H1 (cell line): ENCODE measurements around the gene ALOX12. TPM values are rescaled to one million over a fixed set of nuclear protein-coding genes. Genes with fewer than 3 reads are reported as not detected.

Experiments
- CTCF ChIA-PET: fragments of 300-600 bp; sonication (Branson Sonifier 250); formaldehyde crosslinking; loops from one replicate; lab custom pipeline; 2021; ENCODE audit not compliant: partially characterized antibody; lab: Charles Lee
- POLR2A ChIA-PET: fragments of 300-600 bp; sonication (Branson Sonifier 250); formaldehyde crosslinking; loops from one replicate; lab custom pipeline; 2021; ENCODE audit warnings: inconsistent platforms; ENCODE audit not compliant: partially characterized antibody; lab: Charles Lee
- DNase-seq, 2 experiments: peaks; one replicate each; pipeline versions ENCODE4 v3.0.0 to v3.0.0-alpha.2; 2010 to 2022; ENCODE audit warnings: low spot score in 2 of 2, low read depth in 1 of 2, mixed read lengths in 1 of 2
- FAIRE-seq: peaks from 2 replicates; lab custom pipeline; 2011; peaks lifted over from hg19 to GRCh38; lab: Jason Lieb, UNC
- H2AFZ ChIP-seq: 2 replicates; pipeline ENCODE4 v1.8.1; 2012; ENCODE audit warnings: low read length, inconsistent platforms
- H2AK5ac ChIP-seq: 2 replicates; pipeline ENCODE4 v1.6.1; 2013; ENCODE audit warnings: low read depth, low read length
- H2BK120ac ChIP-seq: replicated peaks from 2 replicates; pipeline ENCODE3; 2013; ENCODE audit warnings: low read depth, low read length, inconsistent platforms
- H2BK12ac ChIP-seq: 2 replicates; pipeline ENCODE4 v1.6.1; 2013; ENCODE audit warnings: low read depth, low read length
- H2BK15ac ChIP-seq: 2 replicates; pipeline ENCODE4 v1.6.1; 2013; ENCODE audit warnings: low read length
- H2BK20ac ChIP-seq: 2 replicates; pipeline ENCODE4 v1.6.1; 2013; ENCODE audit warnings: low read length
- H2BK5ac ChIP-seq: 2 replicates; pipeline ENCODE4 v1.6.1; 2013; ENCODE audit warnings: low read depth, low read length
- H3K14ac ChIP-seq: 2 replicates; pipeline ENCODE4 v1.6.1; 2013; ENCODE audit warnings: inconsistent platforms; ENCODE audit not compliant: insufficient read length
- H3K18ac ChIP-seq: 2 replicates; pipeline ENCODE4 v1.6.1; 2013; ENCODE audit warnings: low read length; ENCODE audit errors: extremely low read depth
- H3K23ac ChIP-seq: 2 replicates; pipeline ENCODE4 v1.6.1; 2013; ENCODE audit warnings: inconsistent platforms; ENCODE audit not compliant: insufficient read length
- H3K23me2 ChIP-seq: 2 replicates; pipeline ENCODE4 v1.6.1; 2013; ENCODE audit warnings: low read depth, low read length
- H3K27ac ChIP-seq: 2 replicates; pipeline ENCODE4 v1.6.1; 2011; ENCODE audit warnings: low read depth, low read length, inconsistent platforms
- H3K27me3 ChIP-seq, 4 experiments: replicated peaks in 1 of 4; 1 replicate in 1 of 4; 2 replicates in 3 of 4; pipeline versions ENCODE4 v1.6.1 to v1.8.1; 2011 to 2013; ENCODE audit warnings: low read length in 3 of 4, mild to moderate bottlenecking in 3 of 4, inconsistent platforms in 2 of 4, mixed read lengths in 2 of 4, moderate library complexity in 1 of 4; ENCODE audit not compliant: control insufficient read depth in 3 of 4, insufficient read depth in 3 of 4; ENCODE audit errors: extremely low read depth in 1 of 4
- H3K36me3 ChIP-seq, 4 experiments: 2 replicates each; pipeline versions ENCODE4 v1.6.1 to v1.8.1; 2011 to 2013; ENCODE audit warnings: mild to moderate bottlenecking in 4 of 4, low read length in 3 of 4, moderate library complexity in 2 of 4, control low read depth in 1 of 4, inconsistent platforms in 1 of 4; ENCODE audit not compliant: insufficient read depth in 4 of 4, control insufficient read depth in 2 of 4
- H3K4ac ChIP-seq: replicated peaks from 2 replicates; pipeline ENCODE3; 2013; ENCODE audit warnings: low read length, low read depth, mixed read lengths, inconsistent platforms; ENCODE audit not compliant: insufficient read length
- H3K4me1 ChIP-seq, 4 experiments: replicated peaks in 1 of 4; 1 replicate in 1 of 4; 2 replicates in 3 of 4; pipeline versions ENCODE4 v1.6.1 to v1.8.1; 2011 to 2013; ENCODE audit warnings: low read length in 3 of 4, inconsistent platforms in 2 of 4, mixed read lengths in 1 of 4; ENCODE audit not compliant: insufficient read depth in 4 of 4, control insufficient read depth in 3 of 4
- H3K4me2 ChIP-seq, 2 experiments: 2 replicates each; pipeline versions ENCODE4 v1.6.1 to v1.8.1; 2011 to 2013; ENCODE audit warnings: low read depth in 2 of 2, low read length in 2 of 2, control low read depth in 1 of 2, inconsistent platforms in 1 of 2, mild to moderate bottlenecking in 1 of 2; ENCODE audit not compliant: insufficient read depth in 1 of 2
- H3K4me3 ChIP-seq, 4 experiments: fragments of 200-600, 300-600 bp in 1 of 4; sonication (generic), shearing (Covaris generic), sonication (Bioruptor Twin) in 1 of 4; 2 replicates each; pipeline versions ENCODE4 v1.5.1 to v1.8.1; 2011 to 2016; ENCODE audit warnings: low read length in 4 of 4, low read depth in 3 of 4, control low read depth in 2 of 4, inconsistent platforms in 2 of 4, mild to moderate bottlenecking in 2 of 4, mixed read lengths in 1 of 4, moderate library complexity in 1 of 4; ENCODE audit not compliant: insufficient read depth in 2 of 4; ENCODE audit errors: extremely low read depth in 1 of 4
- H3K56ac ChIP-seq: replicated peaks from 2 replicates; pipeline ENCODE3; 2013; ENCODE audit warnings: low read depth, mild to moderate bottlenecking, mixed read lengths, low read length, inconsistent platforms; ENCODE audit not compliant: insufficient read length
- H3K79me1 ChIP-seq: 2 replicates; pipeline ENCODE4 v1.6.1; 2013; ENCODE audit warnings: low read depth, low read length, control low read depth
- H3K79me2 ChIP-seq, 2 experiments: 2 replicates each; pipeline versions ENCODE4 v1.6.1 to v1.8.1; 2012 to 2013; ENCODE audit warnings: low read length in 2 of 2, mild to moderate bottlenecking in 2 of 2, inconsistent platforms in 1 of 2; ENCODE audit not compliant: insufficient read depth in 2 of 2, control insufficient read depth in 1 of 2
- H3K9ac ChIP-seq, 4 experiments: replicated peaks in 1 of 4; 1 replicate in 1 of 4; 2 replicates in 3 of 4; pipeline versions ENCODE4 v1.6.1 to v1.8.1; 2011 to 2013; ENCODE audit warnings: low read depth in 3 of 4, low read length in 3 of 4, control low read depth in 2 of 4, mild to moderate bottlenecking in 2 of 4, moderate library complexity in 2 of 4, inconsistent platforms in 1 of 4; ENCODE audit errors: extremely low read depth in 1 of 4
- H3K9me3 ChIP-seq, 2 experiments: 2 replicates each; pipeline versions ENCODE4 v1.6.1 to v1.8.1; 2012 to 2013; ENCODE audit warnings: mild to moderate bottlenecking in 2 of 2, moderate library complexity in 2 of 2, control low read depth in 1 of 2, inconsistent platforms in 1 of 2, low read depth in 1 of 2, low read length in 1 of 2, mixed read lengths in 1 of 2; ENCODE audit not compliant: insufficient read depth in 2 of 2
- H4K20me1 ChIP-seq, 2 experiments: replicated peaks in 1 of 2; 2 replicates each; pipeline versions ENCODE3 to v1.8.1; 2011 to 2013; ENCODE audit warnings: inconsistent platforms in 2 of 2, low read length in 2 of 2, mild to moderate bottlenecking in 1 of 2; ENCODE audit not compliant: insufficient read depth in 2 of 2, control insufficient read depth in 1 of 2
- H4K5ac ChIP-seq: 2 replicates; pipeline ENCODE4 v1.6.1; 2013; ENCODE audit warnings: low read length, low read depth, mixed read lengths, inconsistent platforms; ENCODE audit not compliant: insufficient read length
- H4K8ac ChIP-seq: 2 replicates; pipeline ENCODE4 v1.8.0; 2013; ENCODE audit warnings: mild to moderate bottlenecking, moderate library complexity, low read length, inconsistent platforms; ENCODE audit not compliant: insufficient read depth; ENCODE audit errors: extremely low read depth
- H4K91ac ChIP-seq: replicated peaks from 2 replicates; pipeline ENCODE3; 2013; ENCODE audit warnings: low read length, mixed read lengths, inconsistent platforms; ENCODE audit not compliant: insufficient read length
- CBX5 ChIP-seq: fragments of 300-800, 300-1000 bp; sonication (generic); IDR thresholded peaks from 2 replicates; pipeline ENCODE4 v1.7.1; 2016; ENCODE audit warnings: antibody characterized with exemption, low read length, low read depth
- RBBP5 ChIP-seq: IDR thresholded peaks from 2 replicates; pipeline ENCODE4 v1.7.1; 2012; ENCODE audit warnings: low read depth, mild to moderate bottlenecking, inconsistent platforms, low read length, moderate library complexity, borderline replicate concordance
- SAP30 ChIP-seq: fragments of 300-600 bp; sonication (generic); IDR thresholded peaks from 2 replicates; pipeline ENCODE4 v1.7.1; 2012; ENCODE audit warnings: low read length, moderate library complexity, mild to moderate bottlenecking, inconsistent platforms; ENCODE audit not compliant: insufficient read depth, insufficient replicate concordance
- SP2 ChIP-seq: IDR thresholded peaks from 2 replicates; pipeline ENCODE4 v1.6.1; 2012; ENCODE audit warnings: mild to moderate bottlenecking, low read length, inconsistent platforms
- YY1 ChIP-seq: IDR thresholded peaks from 2 replicates; pipeline ENCODE4 v1.6.1; 2011; ENCODE audit warnings: low read depth, mild to moderate bottlenecking, low read length
- ZNF274 ChIP-seq: IDR thresholded peaks from 2 replicates; pipeline ENCODE4 v1.7.0; 2012; ENCODE audit warnings: low read length, borderline replicate concordance; ENCODE audit errors: extremely low read depth
- WGBS, 2 experiments: shearing (Covaris generic) in 1 of 2; methylation state at CpG; one replicate each; pipeline versions ENCODE4 v1.1.6 to v1.1.7; 2013 to 2015; ENCODE audit warnings: low lambda C conversion rate in 2 of 2, mixed read lengths in 2 of 2, inconsistent platforms in 1 of 2, low coverage in 1 of 2, missing lambda C conversion rate in 1 of 2; ENCODE audit not compliant: insufficient replicate concordance in 2 of 2, insufficient coverage in 1 of 2, insufficient read length in 1 of 2; ENCODE audit errors: extremely low coverage in 1 of 2, missing lambda C conversion rate in 1 of 2; 5-methylcytosine and 5-hydroxymethylcytosine counted together
- polyA plus RNA-seq, 7 experiments: library from polyadenylated mRNA; depleted of rRNA in 3 of 7; stranded (reverse) in 5 of 7; unstranded in 2 of 7; fragments of >200 nt in 5 of 7; fragments of 200-250 nt in 2 of 7; gene quantifications; 1 replicate in 5 of 7; 2 replicates in 1 of 7; 4 replicates in 1 of 7; pipeline versions ENCODE4 v1.2.1 to v1.2.3, GENCODE V29; 2011 to 2013; ENCODE audit warnings: missing spikeins in 2 of 7, mixed read lengths in 2 of 7
- total RNA-seq: library from RNA; stranded (reverse); fragmentation: NEBNext Ultra II Directional; extraction: Animal tissue kit (Norgen Biotek cat#: 25700); gene quantifications from 2 replicates; pipeline ENCODE4 v1.2.1, GENCODE V29; 2021

Gene ALOX12
- total and polyA plus RNA-seq, 2 of the 8 experiments (the other 6 are each of a cell fraction or from before 2014, with no cell fraction given), result 1.4 to 2.0 TPM

- H2AK5ac ChIP-seq, result no peak overlapping the region
- peaks cover 0 to 38% of the 10 kb centered on the region in 2 experiments; a peak in 3 of 4 replicates for H3K79me2 ChIP-seq
- H3K14ac ChIP-seq, result no peak overlapping the region
- no peak overlapping the region for H2BK12ac ChIP-seq
- no peak overlapping the region for H3K4ac ChIP-seq
- POLR2A ChIA-PET, result no interaction called here
- FAIRE-seq (no peak), DNase-seq (no peak)
- no peak overlapping the region for H3K27ac ChIP-seq
- peaks cover 4 to 5% of the 10 kb centered on the region in 2 experiments for H4K20me1 ChIP-seq
- H3K27me3 ChIP-seq, result no peaks in the 10 kb centered on the region
- peaks cover 7% of the 10 kb centered on the region; the same call in 1 of the 2 replicates for H3K79me1 ChIP-seq
- CTCF ChIA-PET, result interaction anchor here (1.2 to 1.8 kb wide), 2 partner anchors 11 to 96 kb away, joined by 6 to 7 read pairs; no protein-coding TSS in a partner anchor
- no peak overlapping the region for H2BK120ac ChIP-seq
- WGBS, 2 experiments, result 93% methylated on average over 2 of the region's 2 CpGs; no CpG with 5 or more reads in 1 of the 2 experiments
- peaks cover 14% of the 10 kb centered on the region for H3K23me2 ChIP-seq
- no peak overlapping the region for H3K4me3 ChIP-seq
- TF ChIP-seq RBBP5 (no peak), ZNF274 (no peak), YY1 (no peak), CBX5 (no peak), SP2 (no peak), SAP30 (no peak)
- TF ChIP-seq, all 59 proteins: peak for 0
- Histone ChIP-seq H4K91ac (no peak overlapping the region), H2BK15ac (no peak overlapping the region), H3K18ac (no peak overlapping the region), H3K36me3 (no peaks in the 10 kb centered on the region; a peak in 1 of 8 replicates), H2BK20ac (no peak overlapping the region), H3K9me3 (no peaks in the 10 kb centered on the region), H2AFZ (no peak overlapping the region), H3K23ac (no peak overlapping the region), H4K8ac (no peak overlapping the region), H3K4me2 (no peak overlapping the region; a peak in 1 of 4 replicates), H3K9ac (no peak overlapping the region), H3K4me1 (peaks cover 0 to 17% (median 10%) of the 10 kb centered on the region in 4 experiments; a peak in 6 of 7 replicates), H3K56ac (no peak overlapping the region), H4K5ac (no peak overlapping the region), H2BK5ac (no peak overlapping the region)
These were observed 14.7 kb downstream of the ALOX12 start for GRCh38 chr17:7010523-7010922.
